ENCODE data around the gene CYP4F22.
"Not testable (repeated sequence)": the region's sequence is repeated elsewhere in the genome, so short reads cannot be mapped to it uniquely, and the experiment has no call there.

DNA sequence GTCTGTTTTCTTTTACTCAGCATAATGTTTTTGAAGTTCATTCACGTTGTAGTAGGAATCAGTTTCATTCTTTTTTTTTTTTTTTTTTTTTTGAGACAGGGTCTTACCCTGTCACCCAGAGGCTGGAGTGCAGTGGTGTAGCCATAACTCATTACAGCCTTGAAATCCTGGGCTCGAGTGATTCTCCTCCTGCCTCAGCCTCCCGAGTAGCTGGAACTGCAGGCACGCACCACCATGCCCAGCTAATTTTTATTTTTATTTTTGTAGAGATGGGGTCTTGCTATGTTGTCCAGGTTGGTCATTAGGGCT, 25.2 kb downstream of the CYP4F22 start:
- not testable (repeated sequence) for TF ChIP-seq CTCF, POLR2A (IDR thresholded peaks at IDR 0.05)
